IMR-90 (cell line): Measurements from ENCODE around the gene DUS1L. TPM values are rescaled to one million over a fixed set of nuclear protein-coding genes. Genes with fewer than 3 reads are reported as not detected.

Source experiments
- ATAC-seq: fragments of 200-7000 bp; cut with Tn5 transposase; 2 replicates; pipeline ENCODE4 v1.9.1; 2020; ENCODE audit warnings: low read depth, mild to moderate bottlenecking, moderate library complexity
- BruUV-seq: library from RNA; stranded (reverse); fragments of 400-500 nt; replicated peaks from 2 replicates; lab custom pipeline; 2021; lab: Mats Ljungman, UMichigan
- CTCF ChIA-PET: fragments of 300-600 bp; formaldehyde crosslinking; extraction: SDS; loops from one replicate; lab custom pipeline; 2021; ENCODE audit warnings: antibody characterized with exemption; lab: Yijun Ruan, JAX
- POLR2A ChIA-PET: fragments of 300-600 bp; sonication (Branson Sonifier 250); formaldehyde crosslinking; loops from one replicate; lab custom pipeline; 2022; ENCODE audit warnings: antibody characterized with exemption; ENCODE audit not compliant: unreplicated experiment; lab: Charles Lee
- DNase-seq: peaks from one replicate; pipeline ENCODE4 v3.0.0; 2013
- H2AFZ ChIP-seq: replicated peaks from 2 replicates; pipeline ENCODE3; 2013; ENCODE audit warnings: low read length, mild to moderate bottlenecking; ENCODE audit not compliant: poor library complexity
- H2AK5ac ChIP-seq: 2 replicates; pipeline ENCODE4 v1.6.1; 2013; ENCODE audit warnings: low read depth, low read length, inconsistent platforms
- H2AK9ac ChIP-seq: replicated peaks from 2 replicates; pipeline ENCODE3; 2013; ENCODE audit warnings: mild to moderate bottlenecking, low read depth, low read length, moderate library complexity; ENCODE audit not compliant: poor library complexity
- H2BK120ac ChIP-seq: 2 replicates; pipeline ENCODE4 v1.6.1; 2013; ENCODE audit warnings: low read depth, low read length, inconsistent platforms
- H2BK15ac ChIP-seq: 3 replicates; pipeline ENCODE4 v1.6.1; 2013; ENCODE audit warnings: low read depth, low read length, inconsistent platforms
- H2BK20ac ChIP-seq: 2 replicates; pipeline ENCODE4 v1.6.1; 2013; ENCODE audit warnings: low read depth, mild to moderate bottlenecking, inconsistent platforms, low read length, moderate library complexity
- H2BK5ac ChIP-seq: 2 replicates; pipeline ENCODE4 v1.6.1; 2013; ENCODE audit warnings: mild to moderate bottlenecking, low read depth, low read length, inconsistent platforms; ENCODE audit not compliant: poor library complexity, severe bottlenecking
- H3K14ac ChIP-seq: replicated peaks from 2 replicates; pipeline ENCODE4 v1.6.1; 2013; ENCODE audit warnings: low read depth, low read length, inconsistent platforms
- H3K18ac ChIP-seq: 2 replicates; pipeline ENCODE4 v1.6.1; 2013; ENCODE audit warnings: low read depth, low read length, control low read depth
- H3K23ac ChIP-seq: 2 replicates; pipeline ENCODE4 v1.6.1; 2013; ENCODE audit warnings: low read depth, low read length, inconsistent platforms
- H3K27ac ChIP-seq: 2 replicates; pipeline ENCODE4 v1.5.1; 2013; ENCODE audit warnings: mild to moderate bottlenecking, control low read depth, low read length; ENCODE audit not compliant: insufficient read depth
- H3K27me3 ChIP-seq: 2 replicates; pipeline ENCODE4 v1.6.1; 2013; ENCODE audit warnings: low read length; ENCODE audit not compliant: control insufficient read depth, insufficient read depth
- H3K36me3 ChIP-seq: 2 replicates; pipeline ENCODE4 v1.6.1; 2013; ENCODE audit warnings: low read length, mixed read lengths; ENCODE audit not compliant: control insufficient read depth, insufficient read depth
- H3K4ac ChIP-seq: 2 replicates; pipeline ENCODE4 v1.6.1; 2013; ENCODE audit warnings: low read depth, low read length, inconsistent platforms
- H3K4me1 ChIP-seq: 2 replicates; pipeline ENCODE4 v1.6.1; 2013; ENCODE audit warnings: low read length, mixed read lengths; ENCODE audit not compliant: control insufficient read depth, insufficient read depth
- H3K4me2 ChIP-seq: 2 replicates; pipeline ENCODE4 v1.6.1; 2013; ENCODE audit warnings: low read depth, mild to moderate bottlenecking, control low read depth, low read length, moderate library complexity
- H3K4me3 ChIP-seq: 2 replicates; pipeline ENCODE4 v1.5.1; 2013; ENCODE audit warnings: low read depth, mild to moderate bottlenecking, control low read depth, low read length, moderate library complexity; ENCODE audit not compliant: insufficient read depth
- H3K56ac ChIP-seq: 2 replicates; pipeline ENCODE4 v1.6.1; 2013; ENCODE audit warnings: low read length, inconsistent platforms; ENCODE audit not compliant: insufficient read depth; ENCODE audit errors: extremely low read depth
- H3K79me1 ChIP-seq, 2 experiments: 2 replicates each; pipeline ENCODE4 v1.6.1; 2013; ENCODE audit warnings: low read length in 2 of 2, inconsistent platforms in 1 of 2, low read depth in 1 of 2
- H3K9ac ChIP-seq: 2 replicates; pipeline ENCODE4 v1.6.1; 2013; ENCODE audit warnings: low read depth, low read length, control low read depth
- H3K9me1 ChIP-seq: 2 replicates; pipeline ENCODE4 v1.6.1; 2013; ENCODE audit warnings: low read length, inconsistent platforms; ENCODE audit not compliant: insufficient read depth
- H3K9me3 ChIP-seq: 2 replicates; pipeline ENCODE4 v1.6.1; 2013; ENCODE audit warnings: low read length; ENCODE audit not compliant: control insufficient read depth, insufficient read depth
- H4K20me1 ChIP-seq: 2 replicates; pipeline ENCODE4 v1.6.1; 2013; ENCODE audit warnings: low read length, inconsistent platforms; ENCODE audit not compliant: insufficient read depth
- H4K5ac ChIP-seq: 2 replicates; pipeline ENCODE4 v1.6.1; 2013; ENCODE audit warnings: mild to moderate bottlenecking, low read depth, low read length, control low read depth
- H4K8ac ChIP-seq, 2 experiments: 2 replicates each; pipeline ENCODE4 v1.6.1; 2013; ENCODE audit warnings: low read depth in 2 of 2, low read length in 2 of 2, control low read depth in 1 of 2, inconsistent platforms in 1 of 2
- H4K91ac ChIP-seq: 2 replicates; pipeline ENCODE4 v1.6.1; 2013; ENCODE audit warnings: low read depth, low read length, inconsistent platforms; ENCODE audit not compliant: insufficient read depth
- CHD1 ChIP-seq: IDR thresholded peaks from 2 replicates; pipeline ENCODE4 v1.6.1; 2012; ENCODE audit warnings: low read depth, low read length, improper control_type of control experiment
- MAZ ChIP-seq: IDR thresholded peaks from 2 replicates; pipeline ENCODE4 v1.6.1; 2012; ENCODE audit warnings: low read depth, mild to moderate bottlenecking, low read length, improper control_type of control experiment, moderate library complexity, borderline replicate concordance
- MXI1 ChIP-seq: IDR thresholded peaks from 2 replicates; pipeline ENCODE4 v1.6.1; 2012; ENCODE audit warnings: low read depth, mild to moderate bottlenecking, low read length, moderate library complexity, borderline replicate concordance
- POLR2A ChIP-seq: IDR thresholded peaks from 2 replicates; pipeline ENCODE4 v1.6.1; 2012; ENCODE audit warnings: mild to moderate bottlenecking, low read depth, low read length
- RAD21 ChIP-seq: IDR thresholded peaks from 2 replicates; pipeline ENCODE4 v1.6.1; 2012; ENCODE audit warnings: low read length, improper control_type of control experiment
- RCOR1 ChIP-seq: IDR thresholded peaks from 2 replicates; pipeline ENCODE4 v1.6.1; 2012; ENCODE audit warnings: mild to moderate bottlenecking, low read length, improper control_type of control experiment; ENCODE audit not compliant: insufficient replicate concordance
- SMC3 ChIP-seq: fragments of 150-350 bp; IDR thresholded peaks from 2 replicates; pipeline ENCODE4 v1.6.1; 2016; ENCODE audit warnings: low read depth, mild to moderate bottlenecking, antibody characterized with exemption, low read length, moderate library complexity
- WGBS, 2 experiments: methylation state at CpG; one replicate each; pipeline versions ENCODE4 v1.1.5 to v1.1.7; 2013; ENCODE audit warnings: missing lambda C conversion rate in 2 of 2; ENCODE audit not compliant: insufficient read length in 1 of 2; ENCODE audit errors: extremely low coverage in 2 of 2; 5-methylcytosine and 5-hydroxymethylcytosine counted together
- dilution Hi-C: fragments of 300-500 bp; cut with HindIII; formaldehyde crosslinking; loops from one replicate; pipeline ENCODE4 v1.14.3; 2018; ENCODE audit warnings: low sequenced_read_pairs; ENCODE audit not compliant: unreplicated experiment
- in situ Hi-C: fragments of 300-500 bp; cut with MboI; formaldehyde crosslinking; loops from 3 replicates; pipeline ENCODE4 v1.14.3; 2019; ENCODE audit warnings: low sequenced_read_pairs, inconsistent platforms, mixed read lengths
- intact Hi-C: fragments of 100-400 bp; cut with micrococcal nuclease; formaldehyde crosslinking; loops from 2 replicates; pipeline ENCODE4 v1.10.0; 2022
- polyA plus RNA-seq, 3 experiments: library from polyadenylated mRNA; depleted of rRNA; stranded (reverse); fragments of >200 nt; gene quantifications; 2 replicates each; pipeline ENCODE4 v1.2.3, GENCODE V29; 2012; ENCODE audit warnings: low replicate concordance in 1 of 3
- total RNA-seq: library from RNA; depleted of rRNA; stranded (reverse); fragments of >200 nt; gene quantifications from 2 replicates; pipeline ENCODE4 v1.2.3, GENCODE V29; 2012
- TF ChIP-seq, protein P1 (sequence below): fragments of 150-350 bp; IDR thresholded peaks from 2 replicates; pipeline ENCODE4 v1.6.1; 2016; ENCODE audit warnings: low read depth, mild to moderate bottlenecking, low read length, moderate library complexity, borderline replicate concordance

DUS1L gene
- total and polyA plus RNA-seq, 2 of the 4 experiments (the other 2 are of a cell fraction) = 29.0 to 76.9 TPM

DNA sequence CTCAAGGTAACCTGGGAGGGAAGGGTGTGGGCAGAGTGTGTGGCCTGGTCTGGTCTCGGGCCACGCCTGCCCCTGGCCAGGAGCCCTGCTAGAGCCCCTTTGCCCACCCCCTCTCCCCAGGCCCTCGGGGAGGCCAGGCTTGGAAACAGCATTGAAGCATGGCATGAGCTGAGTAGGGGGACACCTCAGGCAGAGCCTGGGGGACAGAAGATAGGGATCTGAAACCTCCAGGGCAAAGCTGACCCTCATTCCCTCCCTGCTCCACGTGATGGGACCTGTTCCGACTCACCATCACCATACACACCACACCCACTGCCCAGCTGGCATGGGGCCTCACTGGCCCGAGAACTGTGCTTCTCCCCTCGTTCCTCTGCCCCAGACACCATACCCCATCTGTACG is 16.5 kb downstream of the DUS1L start:
- no peak for ATAC-seq
- Histone ChIP-seq H3K79me1 (peaks cover 10 to 37% of the 10 kb centered on the region in 2 experiments), H2BK120ac (no peak overlapping the region), H2BK15ac (no peak overlapping the region), H3K14ac (no peak overlapping the region), H3K27me3 (no peaks in the 10 kb centered on the region), H3K18ac (no peak overlapping the region), H3K23ac (no peak overlapping the region), H3K4ac (no peak overlapping the region), H2BK5ac (no peak overlapping the region), H2BK20ac (no peak overlapping the region), H3K4me1 (peaks cover 18% of the 10 kb centered on the region), H3K27ac (no peak overlapping the region), H4K20me1 (peaks cover 7% of the 10 kb centered on the region), H4K8ac (no peak overlapping the region), H3K9me3 (no peaks in the 10 kb centered on the region), H4K5ac (no peak overlapping the region), H3K56ac (no peak overlapping the region), H3K9me1 (peaks cover 7% of the 10 kb centered on the region), H4K91ac (no peak overlapping the region), H3K4me2 (no peak overlapping the region), H3K4me3 (no peak overlapping the region), H2AK5ac (no peak overlapping the region), H2AK9ac (no peak overlapping the region), H3K36me3 (peaks cover 36% of the 10 kb centered on the region), H3K9ac (no peak overlapping the region), H2AFZ (no peak overlapping the region)
- dilution Hi-C loops = no loop called here
- DNase-seq = no peak
- TF ChIP-seq MAZ = no peak
- TF ChIP-seq, protein P1, sequence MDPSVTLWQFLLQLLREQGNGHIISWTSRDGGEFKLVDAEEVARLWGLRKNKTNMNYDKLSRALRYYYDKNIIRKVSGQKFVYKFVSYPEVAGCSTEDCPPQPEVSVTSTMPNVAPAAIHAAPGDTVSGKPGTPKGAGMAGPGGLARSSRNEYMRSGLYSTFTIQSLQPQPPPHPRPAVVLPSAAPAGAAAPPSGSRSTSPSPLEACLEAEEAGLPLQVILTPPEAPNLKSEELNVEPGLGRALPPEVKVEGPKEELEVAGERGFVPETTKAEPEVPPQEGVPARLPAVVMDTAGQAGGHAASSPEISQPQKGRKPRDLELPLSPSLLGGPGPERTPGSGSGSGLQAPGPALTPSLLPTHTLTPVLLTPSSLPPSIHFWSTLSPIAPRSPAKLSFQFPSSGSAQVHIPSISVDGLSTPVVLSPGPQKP = no peak
- no peak for TF ChIP-seq POLR2A
- TF ChIP-seq RAD21 = no peak
- no peak for TF ChIP-seq CHD1
- TF ChIP-seq RCOR1 = no peak
- TF ChIP-seq MXI1 = no peak
- no peak for TF ChIP-seq SMC3
- in situ Hi-C loops = no loop called here
- 100% methylated on average over 2 of the region's 8 CpGs; no CpG with 5 or more reads in 1 of the 2 experiments for WGBS, 2 experiments
- ChIA-PET CTCF (no interaction called here), POLR2A (no interaction called here)
- intact Hi-C loops = no loop called here
- no TSS peak for BruUV-seq
